Measurements from ENCODE around the gene ZMYM4.
"Not testable (repeated sequence)": the region's sequence is repeated elsewhere in the genome, so short reads cannot be mapped to it uniquely, and the experiment has no call there.

The ZMYM4 gene

DNA sequence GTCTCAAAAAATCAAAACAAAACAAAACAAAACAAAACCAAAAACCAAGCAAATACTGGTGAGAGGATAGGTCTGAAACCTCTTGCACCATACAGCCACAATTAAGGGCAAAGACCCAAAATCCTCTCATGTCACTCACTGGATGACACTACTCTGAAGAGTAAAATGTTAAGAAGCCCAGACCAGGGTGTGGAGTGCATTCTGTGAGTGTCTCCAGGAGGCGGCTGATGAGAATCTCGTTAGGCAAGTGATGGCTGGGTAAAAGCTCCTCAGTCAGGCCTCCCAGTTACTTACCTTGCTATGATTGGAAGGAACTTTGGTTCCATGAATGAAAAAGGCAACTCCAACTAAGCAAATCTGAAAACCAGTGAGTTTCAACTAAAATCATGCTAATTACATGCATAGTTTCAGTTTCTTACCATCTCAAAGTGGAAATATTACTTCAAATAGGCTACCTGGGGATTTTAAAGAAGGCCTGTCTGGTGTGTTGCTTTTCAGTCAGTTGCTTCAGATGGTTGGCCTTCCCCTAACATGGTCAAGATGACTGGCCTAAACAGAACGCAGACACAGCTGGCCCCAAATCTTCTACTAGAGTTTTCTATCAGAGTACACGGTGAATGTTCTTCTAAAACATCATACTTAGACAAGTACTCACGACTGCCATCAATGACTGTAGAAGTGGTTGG is 193.6 kb downstream of the ZMYM4 start:
- no peak for DNase-seq

- no peak for DNase-seq
Observed at GRCh38 chr1:35463232-35463631, 194.7 kb downstream of the ZMYM4 start.

GRCh38 chr1:35463749-35464148 is 195.2 kb downstream of the ZMYM4 start:
- DNase-seq: not testable (repeated sequence)

- no peak for DNase-seq
Observed at GRCh38 chr1:35466120-35466519, 197.6 kb downstream of the ZMYM4 start.

DNA sequence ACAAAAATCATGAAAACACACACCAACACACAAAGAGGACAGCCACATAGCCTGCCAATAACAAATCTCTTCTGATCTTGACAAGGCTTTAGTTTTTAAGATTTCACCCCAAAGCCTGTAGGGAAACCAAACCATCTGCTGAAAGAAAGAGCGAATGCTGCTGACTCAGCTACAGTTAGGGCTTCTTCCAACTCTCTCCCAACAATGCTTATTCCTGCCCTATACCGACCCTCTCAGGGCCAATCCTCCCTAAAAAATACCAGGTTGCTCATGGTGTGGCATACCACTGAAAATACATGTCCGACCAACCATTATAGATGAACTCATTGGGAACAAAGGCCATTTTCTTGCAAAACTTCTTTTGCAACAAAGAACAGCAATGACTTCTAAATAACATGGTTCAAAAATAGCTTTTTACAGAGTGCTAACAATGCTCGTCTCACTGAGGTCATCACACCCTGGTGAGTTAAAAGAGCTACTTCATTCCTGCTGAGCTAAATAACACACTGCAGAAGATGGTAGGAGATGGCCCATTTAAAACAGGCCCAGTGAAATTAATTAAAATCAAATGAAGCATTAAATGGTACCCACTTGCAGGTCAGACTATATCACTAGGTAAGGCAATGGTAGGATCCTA is 202.6 kb downstream of the ZMYM4 start:
- no peak for DNase-seq

All from EL (cell line).